HG03066 (cell line): ENCODE results near the gene CPNE4.
A peak's percentile ranks its signal among the peaks of the same experiment; 100 is the strongest.

Source experiments
- ATAC-seq: cut with Tn5 transposase; IDR thresholded peaks from one replicate; pipeline ENCODE4 v1.9.1; 2021; ENCODE audit warnings: low read depth; ENCODE audit not compliant: unreplicated experiment

Gene CPNE4

DNA sequence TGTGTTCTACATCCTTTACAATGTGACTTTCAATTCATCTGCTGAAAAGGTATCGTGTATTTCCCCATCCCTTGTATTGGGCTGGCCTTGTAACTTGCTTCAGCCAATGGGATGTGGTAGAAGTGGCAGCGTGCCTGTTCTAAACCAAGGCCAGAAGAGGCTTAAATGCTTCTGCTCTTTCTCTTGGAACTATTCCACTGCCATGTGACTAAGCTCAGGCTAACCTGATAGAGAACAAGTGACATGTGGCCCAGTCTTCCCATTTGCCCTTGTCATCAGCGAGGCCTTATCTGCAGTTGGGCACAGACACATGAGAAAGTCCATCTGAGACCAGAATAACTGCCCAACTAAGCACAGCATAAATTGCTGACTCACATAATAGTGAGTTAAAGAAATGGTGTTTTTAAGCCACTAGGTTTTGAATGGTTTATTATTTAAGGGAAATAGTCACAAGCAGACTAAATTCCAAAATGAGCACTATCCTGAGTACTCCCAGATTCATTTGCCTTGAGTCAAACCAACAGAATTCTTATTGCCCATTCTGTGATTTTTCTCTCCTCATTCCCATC lies 230.2 kb downstream of the CPNE4 start:
- ATAC-seq: no peak

DNA sequence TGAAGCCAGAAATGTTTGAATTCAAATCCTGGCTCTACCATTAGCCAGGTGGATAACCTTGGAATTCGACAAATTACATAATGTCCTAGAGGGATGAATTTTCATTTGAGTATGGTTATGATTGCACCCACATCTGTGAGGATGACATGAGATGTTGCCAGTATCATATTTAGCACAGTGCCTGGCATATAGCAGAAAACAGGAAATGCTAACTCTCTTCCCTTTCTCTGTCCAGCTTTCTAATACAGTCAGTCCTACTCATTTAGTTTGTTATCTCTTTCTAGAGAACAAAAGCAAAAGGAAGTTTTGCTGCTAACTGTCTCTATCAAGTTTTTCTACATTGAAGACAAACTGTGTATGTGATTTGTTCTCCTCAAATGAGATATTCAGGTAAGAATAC lies 231.7 kb downstream of the CPNE4 start:
- no peak for ATAC-seq

DNA sequence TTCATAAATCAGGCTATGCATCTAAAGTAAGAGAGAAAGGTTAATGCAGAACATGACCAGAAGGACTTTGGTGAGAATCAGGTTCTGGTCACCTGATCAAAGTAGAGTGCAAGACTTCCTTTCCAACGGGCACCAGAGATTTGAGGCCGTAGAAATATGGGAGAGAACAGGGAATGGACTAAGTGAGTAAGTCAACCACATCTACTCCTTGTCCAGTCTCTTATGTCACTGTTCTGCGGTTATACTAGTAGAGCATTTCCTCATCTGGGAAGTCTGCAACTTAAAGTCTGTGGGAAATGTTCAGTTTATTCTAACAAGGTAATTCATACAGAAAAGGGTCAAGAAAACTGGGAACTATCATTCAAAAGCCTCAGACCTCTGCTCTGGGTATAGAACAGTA lies 232.8 kb downstream of the CPNE4 start:
- no peak for ATAC-seq

DNA sequence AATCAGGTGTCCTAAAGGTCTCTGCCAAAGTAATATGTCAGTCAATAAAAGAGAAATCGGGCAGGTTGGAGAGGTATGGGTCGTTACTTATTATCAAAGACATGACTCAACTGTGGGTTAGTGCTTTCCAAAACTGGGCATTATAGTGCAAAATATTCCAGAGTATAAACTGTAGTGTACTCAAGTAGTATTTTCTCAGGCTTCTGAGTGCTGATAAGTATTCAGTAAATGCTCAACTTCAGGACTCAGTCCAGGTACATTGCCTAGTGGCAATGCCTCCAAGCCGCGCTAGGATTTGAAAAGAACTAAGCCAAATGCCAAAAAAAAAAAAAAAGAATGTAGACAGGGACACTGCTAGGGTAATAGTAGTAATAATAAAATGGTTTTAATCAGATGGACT lies 233.2 kb downstream of the CPNE4 start:
- ATAC-seq: no peak

DNA sequence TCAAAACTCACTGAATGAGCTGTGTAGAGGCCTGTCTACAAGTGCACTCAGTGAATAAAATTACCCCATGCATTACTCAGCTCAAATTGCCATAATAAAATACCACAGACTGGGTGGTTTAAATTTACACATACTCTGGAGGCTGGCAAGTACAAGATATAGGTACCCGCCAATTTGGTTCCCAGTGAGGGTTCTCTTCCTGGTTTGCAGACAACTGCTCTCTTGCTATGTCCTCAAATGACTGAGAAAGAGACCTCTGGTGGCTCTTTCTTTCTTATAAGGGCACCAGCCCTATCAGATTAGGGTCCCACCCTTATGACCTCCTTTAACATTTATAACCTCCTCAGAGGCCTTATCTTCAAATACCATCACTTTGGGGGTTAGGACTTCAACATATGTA lies 237.0 kb downstream of the CPNE4 start:
- ATAC-seq: no peak

DNA sequence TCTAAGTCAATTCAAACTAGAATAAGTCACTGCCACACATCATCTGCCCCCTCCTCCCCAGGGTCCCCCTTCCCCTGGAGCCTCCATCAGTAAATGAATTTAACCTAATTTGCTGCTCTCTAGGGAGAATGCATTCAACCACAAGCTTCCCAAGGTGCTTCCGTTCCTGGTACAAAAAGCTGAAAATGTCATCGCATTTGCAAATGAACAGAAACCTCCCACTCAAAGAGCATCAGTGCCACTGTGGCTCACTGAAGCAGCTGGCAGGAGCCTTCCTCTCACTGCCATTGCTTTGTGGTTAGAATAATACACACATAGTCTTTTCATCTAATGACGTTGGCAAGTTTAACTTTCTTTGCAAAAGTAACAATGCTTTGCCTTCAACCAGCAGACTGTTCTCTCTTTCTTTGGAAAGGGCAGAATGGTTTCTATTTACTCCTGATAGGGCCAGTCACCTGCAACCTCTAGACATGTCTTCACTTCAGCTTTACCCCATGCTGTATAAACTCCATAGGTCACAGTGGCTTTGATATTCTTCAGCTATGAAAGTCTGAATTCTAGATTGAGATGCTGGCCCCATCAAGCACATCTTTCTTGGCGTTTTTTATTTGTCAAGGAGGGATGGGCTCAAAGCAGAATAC lies 238.1 kb downstream of the CPNE4 start:
- peak; percentile 41 for ATAC-seq

DNA sequence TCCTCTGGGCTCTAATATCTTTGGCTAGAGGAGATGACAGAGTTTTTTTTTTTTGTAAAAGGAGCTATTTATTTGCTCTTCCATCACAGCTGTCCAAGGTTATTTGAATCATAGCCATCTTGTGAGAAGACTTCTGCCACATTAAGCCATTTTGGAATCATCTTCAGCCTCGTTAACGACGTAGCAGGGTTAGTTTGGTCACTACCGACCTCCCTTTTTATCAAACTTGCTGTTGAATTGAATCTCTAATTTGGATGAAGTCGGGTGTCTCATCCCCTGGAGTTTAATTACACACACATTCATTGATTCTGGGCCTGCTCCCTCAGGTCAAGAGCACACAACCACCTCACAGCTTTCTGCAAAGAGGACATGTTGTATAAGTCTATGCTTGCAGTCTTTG lies 238.7 kb downstream of the CPNE4 start:
- ATAC-seq: no peak

DNA sequence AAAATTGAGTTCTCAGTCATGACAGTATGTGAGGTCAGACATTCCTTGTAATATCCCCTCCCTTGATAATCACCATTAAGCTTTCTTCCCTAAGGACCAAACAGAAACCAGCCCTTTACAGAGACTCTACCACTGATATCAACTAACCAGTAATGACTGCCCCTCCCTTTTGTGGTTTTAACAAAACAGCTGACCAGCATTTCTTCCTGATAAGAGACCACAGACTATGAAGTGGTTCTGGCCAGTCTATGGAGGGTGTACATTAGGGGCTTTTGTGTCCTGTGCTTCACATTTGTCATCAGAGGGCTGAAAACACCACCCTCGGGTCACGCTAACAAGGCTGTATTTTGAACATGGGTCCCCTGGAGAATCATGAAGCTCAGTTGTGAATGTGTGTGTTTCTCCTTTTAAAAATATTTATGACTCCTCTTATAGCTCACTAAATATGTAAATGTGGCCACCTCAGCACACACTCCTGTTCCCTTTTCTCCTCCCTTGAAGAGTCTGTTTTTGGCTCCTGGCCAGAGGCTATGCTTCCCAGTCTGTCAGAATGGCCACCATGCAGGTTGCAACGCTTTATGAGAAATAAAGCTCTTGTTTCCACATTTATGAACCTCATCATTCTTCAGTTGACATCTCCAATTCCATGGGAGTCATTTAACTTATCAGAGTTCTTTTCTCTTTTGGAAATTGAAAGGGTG lies 239.3 kb downstream of the CPNE4 start:
- no peak for ATAC-seq

DNA sequence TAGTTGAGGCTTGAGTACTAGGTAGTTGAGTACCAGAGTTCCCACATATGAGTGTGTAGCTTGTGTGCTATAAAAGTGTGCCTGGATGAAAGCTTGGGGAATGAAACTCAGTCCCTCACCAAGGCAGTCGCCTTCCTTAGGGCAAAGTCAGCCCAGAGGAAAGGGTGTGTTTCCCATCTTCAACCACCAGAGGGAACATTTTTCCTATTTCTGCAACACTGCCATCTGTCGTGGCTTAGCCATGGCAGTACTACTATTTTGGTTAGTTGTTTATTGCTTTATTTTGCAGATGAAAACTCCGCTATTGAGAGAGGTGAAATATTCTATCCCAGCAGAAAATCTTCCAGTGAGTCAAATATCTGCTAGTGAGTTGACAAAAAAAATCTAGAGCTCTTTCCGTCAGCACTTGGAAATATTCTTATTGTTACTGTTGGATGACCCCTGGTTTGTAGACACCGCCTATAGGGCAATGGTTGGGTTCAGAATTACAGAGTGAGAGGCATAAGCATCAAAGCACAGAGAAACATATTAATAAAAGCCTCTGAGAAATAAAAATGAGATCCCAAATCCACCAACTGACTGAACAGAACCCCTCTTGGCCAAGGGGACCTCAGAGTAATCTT lies 239.9 kb downstream of the CPNE4 start:
- ATAC-seq: peak; percentile 70

DNA sequence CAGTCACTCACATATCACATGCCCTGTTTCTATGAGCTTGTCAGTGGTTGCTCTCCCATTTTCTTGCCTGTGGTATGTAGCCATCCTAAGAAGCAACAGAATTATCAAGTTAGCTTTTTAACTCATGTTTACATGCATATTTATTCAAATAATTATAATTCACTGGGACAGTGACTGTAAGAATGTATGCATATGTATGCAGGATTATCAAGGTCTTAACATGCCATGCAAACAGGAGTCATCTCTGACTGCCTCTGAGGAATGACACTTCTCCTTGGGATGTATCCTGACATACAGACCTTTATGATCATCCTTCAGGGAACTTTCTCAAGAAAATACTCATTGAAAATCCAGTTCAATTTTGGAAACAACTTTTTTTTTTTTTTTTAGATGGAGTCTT lies 240.9 kb downstream of the CPNE4 start:
- ATAC-seq: no peak

DNA sequence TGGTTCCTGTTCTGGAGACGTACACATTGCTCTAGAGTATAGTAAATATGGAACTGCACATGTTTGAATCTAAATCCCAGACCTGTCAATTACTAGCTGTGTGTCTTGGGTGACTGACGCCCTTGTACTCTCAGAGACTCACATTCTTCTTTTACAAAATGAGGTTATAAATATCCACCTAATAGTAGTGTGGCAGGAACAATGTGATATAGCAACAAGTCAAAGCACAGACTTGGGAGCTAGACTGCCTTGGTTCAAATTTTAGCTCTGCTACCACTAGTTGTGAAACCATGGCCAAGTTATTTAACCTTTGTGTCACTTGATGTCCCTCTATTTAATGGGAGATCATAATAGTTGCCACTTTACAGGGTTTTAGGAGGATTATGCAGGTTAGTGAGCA lies 245.6 kb downstream of the CPNE4 start:
- ATAC-seq: no peak

DNA sequence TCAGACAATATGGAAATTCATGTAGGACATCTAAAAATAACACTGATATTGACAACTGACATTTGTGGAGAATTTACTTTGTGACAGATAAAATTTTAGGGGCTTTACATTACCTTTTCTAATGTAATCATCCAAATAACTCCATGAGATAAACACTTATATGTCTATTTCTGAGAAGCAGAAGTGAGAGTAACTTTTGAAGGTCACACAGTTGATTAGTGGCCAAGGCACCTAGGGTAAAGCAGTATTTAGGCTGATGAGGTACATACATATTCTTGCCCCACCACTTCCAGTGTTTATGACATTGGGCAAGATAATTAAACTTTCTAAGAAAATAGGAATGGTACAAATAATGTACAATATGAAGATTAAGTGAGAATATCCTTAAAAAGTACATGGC lies 248.4 kb downstream of the CPNE4 start:
- no peak for ATAC-seq

DNA sequence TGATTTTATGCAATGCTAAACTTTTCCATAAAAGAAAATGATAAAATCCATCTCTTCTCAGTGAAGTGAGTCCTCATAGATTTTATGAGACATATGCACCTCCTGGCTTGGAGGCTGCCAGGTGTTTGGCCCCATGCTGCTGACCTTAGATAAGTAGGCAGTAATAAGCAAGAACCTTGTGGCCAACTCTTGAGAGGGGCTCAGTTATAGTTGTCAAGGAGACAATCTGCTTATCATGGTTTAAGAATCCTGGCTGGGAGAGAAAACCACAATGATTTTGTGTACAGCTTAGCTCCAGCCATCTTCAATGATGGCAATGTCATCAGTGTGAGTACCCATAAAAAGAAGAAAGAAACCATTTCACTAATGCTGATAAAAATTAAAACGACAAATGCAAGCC lies 252.1 kb downstream of the CPNE4 start:
- no peak for ATAC-seq

DNA sequence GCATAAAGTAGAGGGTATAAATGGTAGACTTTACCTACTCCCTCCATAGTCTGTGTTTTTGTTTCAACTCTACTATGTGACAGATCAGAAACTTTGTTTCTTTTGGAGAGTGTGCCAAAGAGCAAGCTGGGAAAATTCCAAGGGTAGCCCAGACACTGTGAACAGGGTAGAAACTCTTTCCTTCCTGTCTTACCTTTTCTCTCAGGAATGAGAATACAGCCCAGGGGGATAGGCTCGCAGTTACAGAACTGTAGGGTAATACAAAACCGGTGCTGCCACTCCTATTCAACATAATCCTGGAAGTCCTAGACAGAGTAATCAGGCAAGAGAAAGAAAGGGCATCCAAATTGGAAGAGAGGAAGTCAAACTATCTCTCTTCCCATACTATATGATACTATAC lies 256.3 kb downstream of the CPNE4 start:
- ATAC-seq: no peak

DNA sequence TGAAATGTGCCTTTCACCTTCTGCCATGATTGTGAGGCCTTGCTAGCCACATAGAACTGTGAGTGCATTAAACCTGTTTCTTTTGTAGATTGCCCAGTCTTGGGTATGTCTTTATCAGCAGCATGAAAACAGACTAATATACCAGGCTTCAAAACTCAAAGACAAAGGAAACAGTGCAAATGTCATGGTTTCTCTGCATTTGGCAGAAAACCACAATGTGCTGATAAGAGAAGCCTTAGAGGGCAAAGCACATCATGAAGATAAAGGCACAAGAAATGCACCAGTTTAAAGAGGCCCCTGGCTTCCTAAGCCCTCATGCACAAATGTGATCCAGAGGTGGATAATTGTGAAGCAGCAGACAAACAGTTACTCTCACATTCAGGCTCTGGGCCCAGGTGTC lies 259.2 kb downstream of the CPNE4 start:
- ATAC-seq: no peak

DNA sequence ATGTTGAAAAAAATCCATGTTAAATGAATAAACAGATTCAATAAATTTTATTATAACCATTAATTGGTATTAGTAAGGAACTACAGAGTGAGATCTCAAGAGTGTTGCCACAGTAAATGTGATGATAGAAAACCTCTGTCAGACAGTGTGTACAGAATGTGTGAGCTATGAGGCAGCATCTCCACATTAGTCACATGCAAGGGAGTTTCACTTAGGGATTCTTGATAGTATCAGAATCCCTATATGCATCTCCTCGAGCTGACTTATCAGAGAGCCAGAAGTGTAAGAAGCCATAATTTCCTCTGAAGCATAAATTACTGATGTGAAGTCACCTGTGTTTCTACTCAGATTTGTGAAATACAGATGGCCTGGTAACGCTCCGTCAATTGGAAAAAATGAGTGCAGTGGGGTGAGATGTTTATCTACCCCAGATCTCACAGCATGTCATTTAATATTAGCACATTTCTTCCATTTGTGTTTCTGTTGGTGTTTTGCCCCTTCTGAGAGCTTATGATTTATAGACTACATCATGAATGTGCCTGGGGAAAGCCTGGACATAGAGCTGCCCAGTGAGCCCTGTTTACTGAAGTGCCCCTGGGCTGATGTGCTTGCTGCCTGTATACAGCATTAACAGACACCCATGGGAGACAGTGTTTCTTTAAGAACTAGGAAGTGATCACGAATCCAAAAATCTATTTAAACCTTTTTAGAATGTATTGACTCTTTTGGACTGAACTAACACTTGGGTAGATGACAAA lies 262.4 kb downstream of the CPNE4 start:
- ATAC-seq: no peak

DNA sequence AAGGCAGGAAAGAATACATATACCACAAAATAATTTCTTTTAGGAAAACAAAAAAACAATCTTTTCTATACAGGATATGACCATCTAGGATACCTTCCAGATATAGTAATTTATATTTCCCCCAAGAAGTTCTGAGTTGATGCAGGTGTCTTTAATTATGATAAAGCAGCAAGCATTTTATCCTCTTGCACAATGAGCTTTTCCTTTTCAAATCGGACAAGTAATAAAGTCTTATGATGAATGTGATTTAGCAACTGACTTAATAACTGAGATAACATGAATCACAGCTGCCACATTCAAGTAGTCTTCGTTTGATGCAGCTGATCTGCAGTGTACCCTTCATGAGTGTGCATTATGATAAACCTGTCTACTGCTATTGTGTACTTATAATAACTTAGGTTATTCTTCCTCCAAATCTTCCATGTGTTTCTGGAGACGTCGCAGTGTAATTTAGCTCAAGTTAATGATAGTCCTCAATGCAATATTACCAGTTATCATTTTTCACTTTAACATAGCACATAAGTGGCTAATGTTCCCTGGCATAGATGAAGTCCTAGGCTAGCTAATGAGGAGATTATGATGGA lies 271.7 kb downstream of the CPNE4 start:
- no peak for ATAC-seq

DNA sequence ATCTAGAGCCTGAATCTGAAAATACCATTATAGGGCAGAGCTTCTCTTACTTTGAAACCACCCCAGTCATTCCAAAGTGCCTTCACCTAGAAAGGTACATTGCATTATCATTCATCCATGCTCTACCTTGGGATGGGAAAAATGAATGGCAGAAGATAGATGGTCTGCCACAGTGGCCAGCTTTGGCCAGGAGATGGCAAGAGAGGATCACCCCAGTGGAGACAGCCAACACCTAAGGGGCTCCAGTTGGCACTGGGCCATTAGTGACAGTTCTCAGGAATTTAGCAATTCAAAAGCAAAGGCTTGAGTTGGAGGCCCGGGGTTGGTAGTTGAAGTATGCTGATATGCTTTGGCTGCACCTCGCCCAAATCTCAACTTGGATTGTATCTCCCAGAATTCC lies 278.4 kb downstream of the CPNE4 start:
- no peak for ATAC-seq

DNA sequence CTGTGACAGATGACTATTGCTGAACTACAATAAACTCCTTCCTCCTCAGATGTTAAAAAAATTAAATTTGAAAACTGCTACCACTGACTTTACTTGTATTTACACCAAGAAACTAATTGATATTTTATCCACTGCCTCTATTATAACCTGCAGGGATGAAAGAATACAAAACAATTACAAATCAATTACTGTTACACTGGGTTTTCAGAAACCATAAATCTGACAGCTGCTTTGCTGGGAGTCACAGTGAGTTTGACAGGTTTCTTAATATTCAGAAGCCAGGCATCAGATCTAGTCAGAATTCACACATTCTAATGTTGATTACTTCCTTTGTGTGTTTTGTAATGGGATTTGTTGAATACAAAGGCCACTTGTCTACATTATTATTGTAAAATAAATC lies 279.4 kb downstream of the CPNE4 start:
- no peak for ATAC-seq

DNA sequence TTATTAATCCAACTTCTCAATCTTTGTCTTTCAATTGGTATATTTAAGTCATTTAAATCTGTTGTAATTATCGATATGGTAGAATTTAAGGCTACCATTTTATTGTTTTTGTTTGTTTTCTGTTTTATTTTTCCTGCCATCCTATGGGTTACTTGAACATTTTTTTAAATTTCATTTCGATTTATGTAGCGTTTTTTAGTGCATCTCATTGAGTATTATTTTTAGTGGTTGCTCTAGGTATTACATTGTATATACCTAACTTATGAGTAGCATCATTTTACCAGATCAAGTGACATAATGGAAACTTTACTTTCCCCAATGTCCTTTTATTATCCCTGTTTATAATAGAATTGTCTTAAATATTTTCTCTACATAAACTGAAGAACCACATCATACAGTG lies 284.6 kb downstream of the CPNE4 start:
- ATAC-seq: no peak

DNA sequence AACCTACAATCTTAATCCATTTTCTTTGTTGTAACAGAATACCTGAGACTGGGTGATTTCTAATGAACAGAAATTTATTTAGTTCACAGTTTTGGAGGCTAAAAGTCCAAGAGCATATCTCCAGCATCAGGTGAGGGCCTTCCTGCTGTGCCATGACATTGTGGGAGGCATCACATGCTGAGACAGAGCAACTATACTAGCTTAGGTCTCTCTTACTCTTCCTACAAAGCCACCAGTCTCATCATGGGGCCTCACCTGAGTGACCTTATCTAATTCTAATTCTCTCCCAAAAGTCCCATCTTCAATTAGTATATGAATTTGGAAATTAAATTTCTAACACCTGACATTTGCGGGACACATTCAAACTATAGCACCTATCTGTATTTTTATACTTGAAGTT lies 285.0 kb downstream of the CPNE4 start:
- no peak for ATAC-seq
